H54 (cell line): ENCODE measurements around the gene SCP2D1.

Source experiments
- DNase-seq: peaks from one replicate; pipeline ENCODE4 v3.0.0; 2011; ENCODE audit warnings: low spot score, mixed read lengths; ENCODE audit not compliant: insufficient read length
- FAIRE-seq: peaks from 3 replicates; lab custom pipeline; 2011; peaks lifted over from hg19 to GRCh38; lab: Jason Lieb, UNC
- POLR2A ChIP-seq: IDR thresholded peaks from 2 replicates; pipeline ENCODE4 v1.6.1; 2011; ENCODE audit warnings: low read depth, mild to moderate bottlenecking, low read length

The SCP2D1 gene

GRCh38 chr20:18839507-18840247, 26.1 kb downstream of the SCP2D1 start:
- no peak for DNase-seq
- TF ChIP-seq POLR2A = no peak
- FAIRE-seq = no peak

GRCh38 chr20:18840248-18840645, 26.7 kb downstream of the SCP2D1 start:
- FAIRE-seq = no peak
- TF ChIP-seq POLR2A = no peak
- no peak for DNase-seq

- no peak for FAIRE-seq
- TF ChIP-seq POLR2A = no peak
- no peak for DNase-seq
These were observed 31.4 kb downstream of the SCP2D1 start for GRCh38 chr20:18845017-18845416.

DNA sequence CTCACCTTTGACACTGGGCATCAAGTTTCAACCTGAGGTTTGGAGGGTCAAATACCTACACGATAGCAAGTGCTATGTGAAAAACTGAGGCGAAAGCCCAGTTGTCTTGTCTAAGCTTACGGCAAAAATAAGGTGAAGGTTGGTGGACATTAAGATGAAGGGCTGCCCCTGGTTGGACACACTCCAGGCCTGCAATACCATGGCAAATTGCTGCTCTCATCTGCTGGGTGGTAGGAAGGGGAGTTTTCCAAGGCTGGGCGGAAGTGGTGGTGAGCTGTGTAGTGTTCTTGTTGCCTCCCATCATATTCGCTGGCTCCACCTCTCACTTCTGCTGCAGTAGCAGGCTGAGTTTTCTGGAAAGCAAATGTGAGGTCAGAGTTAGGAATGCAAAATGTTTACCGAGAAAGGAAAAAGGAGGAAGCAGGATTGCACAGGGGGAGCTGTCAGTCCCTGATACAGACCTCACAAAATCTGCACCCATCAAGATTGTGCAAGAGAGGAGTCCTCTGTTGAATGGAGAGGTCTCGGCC, 33.7 kb downstream of the SCP2D1 start:
- FAIRE-seq (no peak), DNase-seq (no peak)
- no peak for TF ChIP-seq POLR2A

DNA sequence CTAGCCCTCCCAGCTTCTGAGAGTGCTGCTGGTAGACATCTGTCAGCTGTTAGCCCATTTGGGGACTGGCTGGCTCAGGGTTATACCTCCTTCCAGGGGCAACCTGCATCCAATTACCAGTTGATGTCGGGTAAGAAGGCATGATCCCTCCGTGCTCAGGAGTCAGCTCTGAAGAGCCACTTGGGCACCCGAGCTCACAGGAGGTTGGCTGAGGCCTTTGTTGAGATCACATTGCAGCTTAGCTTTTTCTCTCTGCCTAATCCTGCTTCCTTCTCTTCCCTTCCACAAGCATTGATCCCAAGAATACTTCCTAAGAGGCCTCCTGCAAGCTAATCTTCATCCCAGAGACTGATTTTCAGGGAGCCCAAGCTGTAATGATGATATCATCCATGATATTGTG, 35.5 kb downstream of the SCP2D1 start:
- TF ChIP-seq POLR2A = no peak
- FAIRE-seq = no peak

GRCh38 chr20:18851629-18852028, 38.0 kb downstream of the SCP2D1 start:
- no peak for TF ChIP-seq POLR2A
- FAIRE-seq (no peak), DNase-seq (no peak)

More for the DNA sequence above, 35.5 kb downstream of the SCP2D1 start:
- no peak for DNase-seq

GRCh38 chr20:18852318-18852717, 38.7 kb downstream of the SCP2D1 start:
- no peak for TF ChIP-seq POLR2A
- DNase-seq = no peak
- FAIRE-seq = no peak

GRCh38 chr20:18853216-18853615, 39.6 kb downstream of the SCP2D1 start:
- no peak for DNase-seq
- no peak for TF ChIP-seq POLR2A
- no peak for FAIRE-seq

GRCh38 chr20:18853946-18854646, 40.5 kb downstream of the SCP2D1 start:
- DNase-seq (no peak), FAIRE-seq (no peak)
- TF ChIP-seq POLR2A = no peak

DNA sequence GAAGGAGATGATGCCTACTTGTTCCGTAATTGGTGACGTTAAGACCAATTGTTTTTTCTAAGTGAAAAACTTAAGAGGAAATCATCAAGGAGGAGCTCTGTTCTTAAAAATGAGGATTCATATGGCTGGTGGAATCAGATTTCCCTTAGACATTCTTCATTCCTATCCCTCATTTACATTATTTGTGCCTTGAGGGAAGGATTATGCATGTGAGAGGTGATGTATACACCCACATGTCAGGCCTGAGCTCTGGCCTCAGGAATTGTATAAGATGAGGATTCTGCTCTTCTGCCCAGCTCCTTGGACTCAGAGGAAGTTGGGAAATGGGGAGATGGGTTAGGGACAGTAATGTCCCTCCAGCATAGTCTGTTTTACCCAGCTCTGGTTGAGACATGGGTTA, 42.3 kb downstream of the SCP2D1 start:
- FAIRE-seq = no peak
- no peak for TF ChIP-seq POLR2A
- no peak for DNase-seq

DNA sequence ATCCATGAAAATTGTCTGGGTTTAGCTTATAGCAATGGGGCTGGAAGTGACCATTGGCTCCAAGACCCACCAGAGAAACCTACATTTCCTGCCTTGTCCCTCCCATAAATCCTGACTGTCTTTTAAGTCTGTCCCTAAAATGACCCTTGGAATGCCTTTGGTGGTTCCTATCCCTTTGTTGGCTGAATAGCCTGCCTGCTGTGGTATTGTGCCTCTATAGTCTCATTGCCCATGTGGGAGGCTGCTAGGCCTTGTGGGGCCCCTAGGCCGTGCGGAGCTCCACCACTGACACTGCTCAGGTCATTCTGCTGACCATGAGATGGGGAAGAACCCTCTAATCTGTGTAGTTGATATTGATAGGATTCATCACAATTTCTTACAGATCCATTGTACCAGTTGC, 43.3 kb downstream of the SCP2D1 start:
- DNase-seq (no peak), FAIRE-seq (no peak)
- TF ChIP-seq POLR2A = no peak

- no peak for TF ChIP-seq POLR2A
- DNase-seq = no peak
- no peak for FAIRE-seq
These were observed 44.1 kb downstream of the SCP2D1 start for GRCh38 chr20:18857640-18858039.

DNA sequence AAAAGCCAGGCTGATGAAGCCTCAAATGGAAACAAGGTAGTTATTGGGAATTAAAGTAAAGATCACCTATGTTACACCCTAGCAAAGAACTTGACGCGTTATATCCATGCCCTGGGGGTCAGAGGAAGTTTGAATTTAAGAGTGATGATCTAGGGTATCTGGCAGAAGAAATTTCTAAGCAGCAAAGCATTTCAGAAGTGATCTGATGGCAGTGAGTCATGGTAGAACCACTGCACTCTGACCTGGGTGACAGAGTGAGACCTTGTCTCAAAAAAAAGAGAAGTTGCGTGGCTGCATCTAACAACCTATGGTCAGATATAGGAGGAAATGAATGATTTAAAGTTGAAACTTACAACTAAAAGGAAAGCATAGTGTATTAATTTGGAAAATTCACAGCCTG, 45.2 kb downstream of the SCP2D1 start:
- TF ChIP-seq POLR2A = no peak
- DNase-seq (no peak), FAIRE-seq (no peak)
